GM12864 (cell line): ENCODE results near the gene GARIN3.

Experiments used
- DNase-seq: peaks from one replicate; pipeline ENCODE4 v3.0.0-alpha.2; 2011; ENCODE audit warnings: low read depth
- H3K4me3 ChIP-seq: 2 replicates; pipeline ENCODE4 v1.5.1; 2011; ENCODE audit warnings: mild to moderate bottlenecking, low read depth, low read length, control low read depth
- CTCF ChIP-seq: IDR thresholded peaks from 2 replicates; pipeline ENCODE4 v1.5.1; 2011; ENCODE audit warnings: low read depth, mild to moderate bottlenecking, moderate library complexity, low read length, control low read depth, inconsistent platforms; ENCODE audit errors: missing control alignments

Gene GARIN3

DNA sequence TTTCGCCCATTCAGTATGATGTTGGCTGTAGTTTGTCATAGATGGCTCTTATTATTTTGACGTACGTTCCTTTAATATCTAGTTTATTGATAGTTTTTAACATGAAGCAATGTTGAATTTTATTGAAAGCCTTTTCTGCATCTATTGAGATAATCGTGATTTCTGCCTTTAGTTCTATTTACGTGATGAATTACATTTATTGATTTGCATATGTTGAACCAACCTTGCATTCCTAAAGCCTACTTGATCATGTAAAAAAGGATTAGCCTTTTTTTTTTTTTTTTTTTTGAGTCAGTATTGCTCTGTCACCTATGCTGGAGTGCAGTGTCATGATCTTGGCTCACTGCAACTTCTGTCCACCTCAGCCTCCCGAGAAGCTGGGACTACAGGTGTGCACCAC is 39.6 kb upstream of the GARIN3 start:
- no peak for TF ChIP-seq CTCF
- no peak for DNase-seq
- H3K4me3 ChIP-seq: no peak overlapping the region

GRCh38 chr5:157204765-157205164 is 38.7 kb upstream of the GARIN3 start:
- no peak for TF ChIP-seq CTCF
- no peak overlapping the region for H3K4me3 ChIP-seq
- no peak for DNase-seq

GRCh38 chr5:157203417-157203816 is 37.4 kb upstream of the GARIN3 start:
- no peak for DNase-seq
- TF ChIP-seq CTCF: no peak
- no peak overlapping the region for H3K4me3 ChIP-seq

DNA sequence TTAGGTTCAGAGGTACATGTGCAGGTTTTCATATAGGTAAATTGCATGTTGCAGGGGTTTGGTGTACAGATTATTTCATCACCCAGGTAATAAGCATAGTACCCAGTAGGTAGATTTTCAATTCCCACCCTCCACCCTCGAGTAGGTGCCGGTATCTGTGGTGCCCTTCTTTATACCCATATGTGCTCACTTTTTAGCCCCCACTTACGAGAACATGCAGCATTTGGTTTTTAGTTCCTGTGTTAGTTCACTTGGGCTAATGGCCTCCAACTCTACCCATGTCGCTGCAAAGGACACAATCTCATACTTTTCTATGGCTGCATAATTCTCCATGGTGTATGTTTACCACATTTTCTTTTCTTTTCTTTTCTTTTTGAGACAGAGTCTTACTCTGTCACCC is 35.8 kb upstream of the GARIN3 start:
- no peak overlapping the region for H3K4me3 ChIP-seq
- no peak for DNase-seq
- no peak for TF ChIP-seq CTCF

- no peak overlapping the region for H3K4me3 ChIP-seq
- no peak for TF ChIP-seq CTCF
- DNase-seq: no peak
Observed at GRCh38 chr5:157198277-157198986, 32.4 kb upstream of the GARIN3 start.

DNA sequence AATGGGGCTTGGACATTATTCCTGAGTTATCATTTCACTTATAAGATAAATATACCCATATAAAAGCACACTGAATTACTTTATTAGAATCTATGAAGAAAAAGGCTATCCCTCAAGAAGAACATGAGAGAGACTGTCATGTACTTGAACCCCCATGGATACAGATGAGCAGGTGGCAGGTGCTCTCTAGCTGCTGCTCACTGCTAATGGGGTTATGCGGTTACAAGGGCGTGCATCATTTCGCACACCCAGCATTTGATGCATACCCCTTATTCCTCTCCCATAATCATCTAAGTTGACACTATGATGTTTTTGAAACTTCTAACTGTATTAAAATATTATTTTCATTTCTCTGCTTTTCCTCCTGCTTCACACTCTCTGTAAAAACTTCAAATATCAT is 31.0 kb upstream of the GARIN3 start:
- H3K4me3 ChIP-seq: no peak overlapping the region
- DNase-seq: no peak
- no peak for TF ChIP-seq CTCF

DNA sequence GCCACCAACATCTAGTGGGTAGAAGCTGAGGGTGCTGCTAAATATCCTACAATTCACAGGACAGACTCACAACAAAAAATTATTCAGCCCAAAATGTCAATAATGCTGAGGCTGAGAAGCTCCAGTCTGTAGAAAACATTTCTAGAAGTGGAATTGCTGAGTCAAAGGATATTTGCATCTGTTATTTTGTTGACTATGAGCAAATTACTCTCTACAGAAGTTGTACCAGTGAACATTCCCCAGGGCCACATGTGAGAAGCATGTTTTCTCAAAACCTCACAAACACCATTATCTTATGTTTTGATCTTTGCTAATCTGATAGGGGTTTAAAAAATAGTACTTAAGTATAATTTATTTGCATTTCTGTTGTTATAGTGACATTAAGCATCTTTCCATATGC is 30.0 kb upstream of the GARIN3 start:
- no peak overlapping the region for H3K4me3 ChIP-seq
- no peak for DNase-seq
- TF ChIP-seq CTCF: peak; percentile 2
